Sigmoid colon (tissue), 4 donors: ENCODE data around the gene NISCH.

Experiments used
- POLR2A ChIP-seq, 2 donors: fragments of 450-650 bp; IDR thresholded peaks; one replicate each; pipeline ENCODE4 v1.6.1; 2016; ENCODE audit warnings: antibody characterized with exemption in 2 of 2, mild to moderate bottlenecking in 2 of 2, moderate library complexity in 2 of 2
- POLR2AphosphoS5 ChIP-seq, 4 donors: sonication (generic); formaldehyde crosslinking; IDR thresholded peaks; one replicate each; pipeline ENCODE4 v1.6.1; 2017; ENCODE audit warnings: antibody characterized with exemption in 4 of 4
- TF ChIP-seq, protein P1 (sequence below), 4 experiments: fragments of 450-650 bp in 3 of 4; fragments of 200-600 bp in 1 of 4; IDR thresholded peaks; one replicate each; pipeline ENCODE4 v1.5.1; 2016 to 2019; ENCODE audit warnings: antibody characterized with exemption in 4 of 4, mild to moderate bottlenecking in 3 of 4, moderate library complexity in 2 of 4

DNA sequence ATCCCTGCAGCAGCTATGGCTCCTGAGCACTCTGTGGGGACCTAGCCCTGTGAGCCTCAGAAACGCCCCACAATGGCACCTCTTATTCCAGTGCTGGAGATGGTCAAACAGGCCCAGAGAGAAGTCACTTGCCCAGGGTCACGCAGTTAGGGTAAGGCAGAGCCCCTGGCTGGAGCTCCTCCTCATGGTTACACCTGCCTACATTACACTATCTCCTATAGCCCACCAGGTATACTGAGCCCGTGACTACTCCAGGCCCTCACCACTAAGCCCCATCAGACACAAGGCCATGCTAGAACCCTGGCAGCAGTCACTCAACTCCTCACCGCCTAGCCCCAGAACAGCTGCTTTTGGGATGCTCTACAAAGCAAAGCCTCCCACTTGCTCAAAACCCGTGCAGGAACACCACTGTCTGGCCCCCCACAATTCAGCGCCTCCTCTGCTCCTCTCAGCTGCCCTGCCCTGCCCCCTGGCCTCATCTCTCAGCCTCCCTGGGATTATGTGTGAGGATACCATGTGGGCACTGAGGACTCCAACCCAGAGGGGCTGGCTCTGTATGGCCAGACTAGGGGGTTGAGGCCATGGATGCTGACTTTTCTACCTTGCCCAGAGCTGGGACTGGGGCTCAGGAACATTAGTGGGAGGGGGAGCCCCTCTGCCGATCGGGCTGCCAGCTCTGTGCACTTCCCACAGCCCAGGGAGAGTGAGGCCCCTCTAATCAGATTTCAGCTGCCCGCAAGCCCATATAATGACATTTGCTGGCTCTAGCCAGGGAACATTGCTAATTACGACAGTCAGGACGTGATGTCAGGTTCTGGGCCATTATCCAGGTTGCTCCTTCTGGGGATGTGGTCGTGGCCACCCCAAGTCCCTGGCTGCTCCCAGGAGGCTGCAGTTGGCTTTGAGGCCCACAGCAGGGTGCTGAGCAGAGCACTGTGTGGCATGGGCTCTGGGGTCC is 74.3 kb downstream of the NISCH start:
- TF ChIP-seq, protein P1, sequence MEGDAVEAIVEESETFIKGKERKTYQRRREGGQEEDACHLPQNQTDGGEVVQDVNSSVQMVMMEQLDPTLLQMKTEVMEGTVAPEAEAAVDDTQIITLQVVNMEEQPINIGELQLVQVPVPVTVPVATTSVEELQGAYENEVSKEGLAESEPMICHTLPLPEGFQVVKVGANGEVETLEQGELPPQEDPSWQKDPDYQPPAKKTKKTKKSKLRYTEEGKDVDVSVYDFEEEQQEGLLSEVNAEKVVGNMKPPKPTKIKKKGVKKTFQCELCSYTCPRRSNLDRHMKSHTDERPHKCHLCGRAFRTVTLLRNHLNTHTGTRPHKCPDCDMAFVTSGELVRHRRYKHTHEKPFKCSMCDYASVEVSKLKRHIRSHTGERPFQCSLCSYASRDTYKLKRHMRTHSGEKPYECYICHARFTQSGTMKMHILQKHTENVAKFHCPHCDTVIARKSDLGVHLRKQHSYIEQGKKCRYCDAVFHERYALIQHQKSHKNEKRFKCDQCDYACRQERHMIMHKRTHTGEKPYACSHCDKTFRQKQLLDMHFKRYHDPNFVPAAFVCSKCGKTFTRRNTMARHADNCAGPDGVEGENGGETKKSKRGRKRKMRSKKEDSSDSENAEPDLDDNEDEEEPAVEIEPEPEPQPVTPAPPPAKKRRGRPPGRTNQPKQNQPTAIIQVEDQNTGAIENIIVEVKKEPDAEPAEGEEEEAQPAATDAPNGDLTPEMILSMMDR (IDR thresholded peaks at IDR 0.05) = no peak
- no peak for TF ChIP-seq POLR2AphosphoS5 (IDR thresholded peaks at IDR 0.05)
- TF ChIP-seq POLR2A (IDR thresholded peaks at IDR 0.05) = no peak
